HepG2 (cell line): ENCODE measurements around the gene RAB29. TPM values are rescaled to one million over a fixed set of nuclear protein-coding genes. Genes with fewer than 3 reads are reported as not detected.

Experiments
- DR1 ChIP-seq: sonication (generic); formaldehyde crosslinking; IDR thresholded peaks from 2 replicates; pipeline ENCODE4 v1.8.0; 2021; ENCODE audit warnings: mild to moderate bottlenecking, missing genetic modification reagents, inconsistent platforms
- HDAC1 ChIP-seq: sonication (generic); formaldehyde crosslinking; IDR thresholded peaks from 2 replicates; pipeline ENCODE4 v1.5.1; 2020; ENCODE audit warnings: mild to moderate bottlenecking, missing genetic modification reagents
- HES4 ChIP-seq: sonication (generic); formaldehyde crosslinking; IDR thresholded peaks from 2 replicates; pipeline ENCODE4 v1.9.0; 2021; ENCODE audit warnings: mild to moderate bottlenecking, missing genetic modification reagents, borderline replicate concordance
- HNRNPUL1 ChIP-seq: fragments of 200-400 bp; formaldehyde crosslinking; IDR thresholded peaks from 2 replicates; pipeline ENCODE4 v1.6.1; 2017; ENCODE audit warnings: low read depth, mild to moderate bottlenecking, low read length, moderate library complexity
- HOXA3 ChIP-seq: sonication (generic); formaldehyde crosslinking; IDR thresholded peaks from 2 replicates; pipeline ENCODE4 v1.5.0; 2020; ENCODE audit warnings: missing genetic modification reagents
- LCORL ChIP-seq, 2 experiments: fragments of 450-650 bp in 1 of 2; sonication (generic) in 1 of 2; formaldehyde crosslinking in 1 of 2; IDR thresholded peaks; 2 replicates each; pipeline versions ENCODE4 v1.5.0 to v1.6.1; 2017 to 2020; ENCODE audit warnings: antibody characterized with exemption in 1 of 2, missing genetic modification reagents in 1 of 2
- MEIS1 ChIP-seq: sonication (generic); formaldehyde crosslinking; IDR thresholded peaks from 2 replicates; pipeline ENCODE4 v1.9.0; 2021; ENCODE audit warnings: mild to moderate bottlenecking, missing genetic modification reagents, moderate library complexity, borderline replicate concordance
- MTA1 ChIP-seq: sonication (generic); formaldehyde crosslinking; IDR thresholded peaks from 2 replicates; pipeline ENCODE4 v1.4.0; 2020; ENCODE audit warnings: missing genetic modification reagents, mild to moderate bottlenecking, borderline replicate concordance
- NAIF1 ChIP-seq: sonication (generic); formaldehyde crosslinking; IDR thresholded peaks from 2 replicates; pipeline ENCODE4 v1.5.0; 2020; ENCODE audit warnings: mild to moderate bottlenecking, missing genetic modification reagents, borderline replicate concordance
- TFAP4 ChIP-seq: sonication (generic); IDR thresholded peaks from 2 replicates; pipeline ENCODE4 v1.6.1; 2016; ENCODE audit warnings: low read depth, borderline replicate concordance
- TGIF2 ChIP-seq: IDR thresholded peaks from 2 replicates; pipeline ENCODE4 v1.6.1; 2016; ENCODE audit warnings: control low read depth, missing compliant biosample characterization
- THRA ChIP-seq: sonication (generic); formaldehyde crosslinking; IDR thresholded peaks from 2 replicates; pipeline ENCODE4 v1.4.0; 2020; ENCODE audit warnings: missing genetic modification reagents, borderline replicate concordance
- ZNF143 ChIP-seq: sonication (generic); formaldehyde crosslinking; IDR thresholded peaks from 2 replicates; pipeline ENCODE4 v1.4.0; 2020; ENCODE audit warnings: missing genetic modification reagents
- ZNF407 ChIP-seq: sonication (generic); formaldehyde crosslinking; IDR thresholded peaks from one replicate; pipeline ENCODE4 v1.5.1; 2020; ENCODE audit warnings: mild to moderate bottlenecking, missing genetic modification reagents; ENCODE audit errors: not compliant biosample characterization
- ZNF589 ChIP-seq: sonication (generic); formaldehyde crosslinking; conservative IDR thresholded peaks from 2 replicates; pipeline ENCODE4 v1.8.0; 2022; ENCODE audit warnings: mild to moderate bottlenecking, moderate library complexity, missing genetic modification reagents
- ZNF776 ChIP-seq: sonication (generic); formaldehyde crosslinking; IDR thresholded peaks from 2 replicates; pipeline ENCODE4 v1.4.0; 2020; ENCODE audit warnings: mild to moderate bottlenecking, missing genetic modification reagents
- polyA plus RNA-seq, 8 experiments: library from polyadenylated mRNA; depleted of rRNA in 3 of 8; stranded (reverse) in 7 of 8; unstranded in 1 of 8; fragments of >200 nt; fragmentation: Illumina TruSeq in 4 of 8; extraction: Trizol in 4 of 8; gene quantifications; 2 replicates each; pipeline versions ENCODE4 v1.2.1 to v1.2.3, GENCODE V29; 2011 to 2016; ENCODE audit warnings: low read depth in 4 of 8, missing spikeins in 1 of 8, mixed read lengths in 1 of 8; ENCODE audit not compliant: insufficient read depth in 1 of 8
- total RNA-seq, 5 experiments: library from RNA; depleted of rRNA; stranded (reverse); fragments of >200 nt; fragmentation: Illumina TruSeq; extraction: Trizol; gene quantifications; 2 replicates each; pipeline ENCODE4 v1.2.3, GENCODE V29; 2016; ENCODE audit warnings: low read depth in 1 of 5
- TF ChIP-seq, protein P1 (sequence below): sonication (generic); formaldehyde crosslinking; IDR thresholded peaks from 2 replicates; pipeline ENCODE4 v1.4.0; 2020; ENCODE audit warnings: mild to moderate bottlenecking, missing genetic modification reagents

Gene RAB29
- total and polyA plus RNA-seq, 2 of the 13 experiments (the other 11 are each of a cell fraction or from before 2014, with no cell fraction given): 8.7 to 10.1 TPM

DNA sequence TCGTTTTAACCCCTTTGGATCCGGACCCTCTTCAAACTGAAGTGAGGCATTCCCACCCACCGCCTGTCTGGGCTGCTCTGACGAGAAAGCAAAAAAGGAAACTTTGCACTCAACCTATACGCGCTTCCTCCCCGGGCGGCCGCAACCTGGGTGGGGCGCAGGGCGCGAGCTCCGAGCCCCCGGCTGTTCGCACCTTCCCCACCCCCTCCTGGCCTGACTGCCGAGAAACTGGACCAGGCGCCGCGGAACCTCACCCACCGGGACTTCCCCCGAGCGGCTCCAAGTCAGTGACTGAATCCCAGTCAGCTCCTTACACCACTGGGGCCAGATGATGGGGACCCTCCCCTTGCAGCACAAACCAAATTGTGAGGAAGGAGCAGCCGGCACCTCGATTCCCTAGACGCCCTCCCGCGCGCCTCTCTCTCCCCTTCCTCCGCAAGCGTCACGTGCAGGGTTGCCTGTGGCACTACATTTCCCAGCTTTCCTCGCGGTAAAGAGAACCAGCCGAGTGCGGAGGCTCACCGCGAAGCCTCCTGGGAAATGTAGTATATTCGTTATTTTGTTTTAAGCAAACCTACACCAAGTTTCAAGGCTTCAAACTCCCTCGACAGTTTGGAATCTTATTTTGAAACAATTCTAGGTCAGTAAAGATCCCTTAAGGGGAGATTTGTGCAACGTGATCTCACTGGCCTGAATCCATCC is at the start of gene RAB29 (continued):
- 0 out of 2 replicates have a peak, but pooled peaks have one; percentile 37 for TF ChIP-seq THRA (CRISPR knock-in tag)
- peak; percentile 44; the same call in 1 of the 2 replicates for TF ChIP-seq HOXA3 (CRISPR knock-in tag)
- peak; percentile 22 for TF ChIP-seq ZNF407 (CRISPR knock-in tag)
- TF ChIP-seq NAIF1 (CRISPR knock-in tag): peak; percentile 44; the same call in 1 of the 2 replicates
- peak; percentile 16; the same call in 1 of the 2 replicates for TF ChIP-seq TFAP4
- no peak for TF ChIP-seq ZNF589 (CRISPR knock-in tag)
- 0 out of 2 replicates have a peak, but pooled peaks have one; percentile 21 for TF ChIP-seq DR1 (CRISPR knock-in tag)
- TF ChIP-seq HNRNPUL1: no peak
- no peak for TF ChIP-seq MEIS1
- peak; percentile 99 for TF ChIP-seq ZNF143 (CRISPR knock-in tag)
- TF ChIP-seq HDAC1 (CRISPR knock-in tag): peak; percentile 34
- TF ChIP-seq HES4 (CRISPR knock-in tag): no peak
- TF ChIP-seq, protein P1, sequence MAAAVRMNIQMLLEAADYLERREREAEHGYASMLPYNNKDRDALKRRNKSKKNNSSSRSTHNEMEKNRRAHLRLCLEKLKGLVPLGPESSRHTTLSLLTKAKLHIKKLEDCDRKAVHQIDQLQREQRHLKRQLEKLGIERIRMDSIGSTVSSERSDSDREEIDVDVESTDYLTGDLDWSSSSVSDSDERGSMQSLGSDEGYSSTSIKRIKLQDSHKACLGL (CRISPR knock-in tag): 0 out of 2 replicates have a peak, but pooled peaks have one; percentile 37
- no peak for TF ChIP-seq TGIF2 (CRISPR knock-in tag)
- no peak for TF ChIP-seq ZNF776 (CRISPR knock-in tag)
- TF ChIP-seq MTA1 (CRISPR knock-in tag): no peak
- no peak for TF ChIP-seq LCORL (IDR thresholded peaks at IDR 0.05)
- no peak for TF ChIP-seq LCORL (CRISPR knock-in tag; IDR thresholded peaks at IDR 0.05)
